PC-9 (cell line): Measurements from ENCODE around the gene CETN2.

Experiments used
- EZH2 ChIP-seq: fragments of 200-600 bp; sonication (generic); IDR thresholded peaks from 2 replicates; pipeline ENCODE4 v1.8.0; 2017; ENCODE audit warnings: antibody characterized with exemption, low read depth
- TF ChIP-seq, protein P1 (sequence below): fragments of 200-600 bp; sonication (generic); conservative IDR thresholded peaks from 2 replicates; pipeline ENCODE4 v1.6.1; 2017; ENCODE audit warnings: mixed run types, antibody characterized with exemption, mild to moderate bottlenecking, moderate library complexity

DNA sequence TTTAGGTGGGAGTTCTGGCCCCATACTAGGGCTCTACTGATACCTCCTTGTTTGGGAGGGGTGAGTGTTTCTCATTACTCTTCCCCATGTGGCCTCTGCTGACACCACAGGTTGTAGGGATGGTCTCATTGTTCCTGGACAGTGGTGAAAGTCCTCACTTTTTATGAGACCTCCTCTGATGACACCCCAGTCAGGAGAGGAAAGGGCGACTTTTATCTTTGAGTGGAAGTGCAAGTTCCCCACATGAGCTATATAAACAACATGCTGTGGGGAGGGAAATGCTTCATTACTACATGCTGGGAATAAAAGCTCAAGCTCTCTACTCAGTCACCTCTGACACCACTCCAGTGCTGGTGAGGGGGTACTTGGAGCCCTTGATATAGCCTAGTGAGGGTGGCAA, 31.6 kb downstream of the CETN2 start:
- TF ChIP-seq, protein P1, sequence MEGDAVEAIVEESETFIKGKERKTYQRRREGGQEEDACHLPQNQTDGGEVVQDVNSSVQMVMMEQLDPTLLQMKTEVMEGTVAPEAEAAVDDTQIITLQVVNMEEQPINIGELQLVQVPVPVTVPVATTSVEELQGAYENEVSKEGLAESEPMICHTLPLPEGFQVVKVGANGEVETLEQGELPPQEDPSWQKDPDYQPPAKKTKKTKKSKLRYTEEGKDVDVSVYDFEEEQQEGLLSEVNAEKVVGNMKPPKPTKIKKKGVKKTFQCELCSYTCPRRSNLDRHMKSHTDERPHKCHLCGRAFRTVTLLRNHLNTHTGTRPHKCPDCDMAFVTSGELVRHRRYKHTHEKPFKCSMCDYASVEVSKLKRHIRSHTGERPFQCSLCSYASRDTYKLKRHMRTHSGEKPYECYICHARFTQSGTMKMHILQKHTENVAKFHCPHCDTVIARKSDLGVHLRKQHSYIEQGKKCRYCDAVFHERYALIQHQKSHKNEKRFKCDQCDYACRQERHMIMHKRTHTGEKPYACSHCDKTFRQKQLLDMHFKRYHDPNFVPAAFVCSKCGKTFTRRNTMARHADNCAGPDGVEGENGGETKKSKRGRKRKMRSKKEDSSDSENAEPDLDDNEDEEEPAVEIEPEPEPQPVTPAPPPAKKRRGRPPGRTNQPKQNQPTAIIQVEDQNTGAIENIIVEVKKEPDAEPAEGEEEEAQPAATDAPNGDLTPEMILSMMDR, result no peak
- TF ChIP-seq EZH2, result no peak
